Tibial nerve (tissue), 4 donors: ENCODE results near the gene TFB1M.

ENCODE experiments used
- EP300 ChIP-seq, 2 donors: sonication (generic); formaldehyde crosslinking; IDR thresholded peaks; one replicate each; pipeline ENCODE4 v1.6.1; 2017; ENCODE audit warnings: antibody characterized with exemption in 2 of 2, mild to moderate bottlenecking in 1 of 2
- POLR2A ChIP-seq, 2 donors: fragments of 450-650 bp; IDR thresholded peaks; one replicate each; pipeline ENCODE4 v1.6.1; 2017; ENCODE audit warnings: antibody characterized with exemption in 2 of 2, mild to moderate bottlenecking in 2 of 2, moderate library complexity in 2 of 2
- TF ChIP-seq, protein P1 (sequence below), 5 experiments: fragments of 200-600 bp in 3 of 5; fragments of 450-650 bp in 2 of 5; sonication (generic) in 3 of 5; IDR thresholded peaks; one replicate each; pipeline ENCODE4 v1.5.1; 2016 to 2019; ENCODE audit warnings: antibody characterized with exemption in 5 of 5, mild to moderate bottlenecking in 3 of 5, moderate library complexity in 2 of 5

DNA sequence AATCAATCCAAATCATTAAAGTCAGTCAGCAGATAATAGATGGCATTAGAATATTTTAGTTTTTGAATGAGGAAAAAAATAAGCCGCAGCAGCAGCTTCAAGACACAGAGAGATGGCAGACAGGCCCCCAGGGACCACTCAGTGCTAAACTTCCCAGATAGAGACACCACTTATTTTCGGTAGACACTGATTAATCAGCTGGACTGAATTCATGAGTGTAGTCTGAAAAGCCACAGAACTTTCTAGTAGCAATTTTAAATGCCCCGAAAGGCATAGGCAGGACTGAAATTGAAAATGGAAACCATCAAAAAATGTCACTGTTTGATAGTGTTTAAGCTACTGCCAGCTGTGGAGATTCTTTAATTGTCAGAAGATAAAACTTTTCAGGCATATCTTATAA is 53.6 kb downstream of the TFB1M start:
- TF ChIP-seq POLR2A (IDR thresholded peaks at IDR 0.05) (no peak), EP300 (IDR thresholded peaks at IDR 0.05) (no peak)
- TF ChIP-seq, protein P1, sequence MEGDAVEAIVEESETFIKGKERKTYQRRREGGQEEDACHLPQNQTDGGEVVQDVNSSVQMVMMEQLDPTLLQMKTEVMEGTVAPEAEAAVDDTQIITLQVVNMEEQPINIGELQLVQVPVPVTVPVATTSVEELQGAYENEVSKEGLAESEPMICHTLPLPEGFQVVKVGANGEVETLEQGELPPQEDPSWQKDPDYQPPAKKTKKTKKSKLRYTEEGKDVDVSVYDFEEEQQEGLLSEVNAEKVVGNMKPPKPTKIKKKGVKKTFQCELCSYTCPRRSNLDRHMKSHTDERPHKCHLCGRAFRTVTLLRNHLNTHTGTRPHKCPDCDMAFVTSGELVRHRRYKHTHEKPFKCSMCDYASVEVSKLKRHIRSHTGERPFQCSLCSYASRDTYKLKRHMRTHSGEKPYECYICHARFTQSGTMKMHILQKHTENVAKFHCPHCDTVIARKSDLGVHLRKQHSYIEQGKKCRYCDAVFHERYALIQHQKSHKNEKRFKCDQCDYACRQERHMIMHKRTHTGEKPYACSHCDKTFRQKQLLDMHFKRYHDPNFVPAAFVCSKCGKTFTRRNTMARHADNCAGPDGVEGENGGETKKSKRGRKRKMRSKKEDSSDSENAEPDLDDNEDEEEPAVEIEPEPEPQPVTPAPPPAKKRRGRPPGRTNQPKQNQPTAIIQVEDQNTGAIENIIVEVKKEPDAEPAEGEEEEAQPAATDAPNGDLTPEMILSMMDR (IDR thresholded peaks at IDR 0.05) = no peak
